ENCODE data around the gene HNRNPUL2.

The HNRNPUL2 gene

DNA sequence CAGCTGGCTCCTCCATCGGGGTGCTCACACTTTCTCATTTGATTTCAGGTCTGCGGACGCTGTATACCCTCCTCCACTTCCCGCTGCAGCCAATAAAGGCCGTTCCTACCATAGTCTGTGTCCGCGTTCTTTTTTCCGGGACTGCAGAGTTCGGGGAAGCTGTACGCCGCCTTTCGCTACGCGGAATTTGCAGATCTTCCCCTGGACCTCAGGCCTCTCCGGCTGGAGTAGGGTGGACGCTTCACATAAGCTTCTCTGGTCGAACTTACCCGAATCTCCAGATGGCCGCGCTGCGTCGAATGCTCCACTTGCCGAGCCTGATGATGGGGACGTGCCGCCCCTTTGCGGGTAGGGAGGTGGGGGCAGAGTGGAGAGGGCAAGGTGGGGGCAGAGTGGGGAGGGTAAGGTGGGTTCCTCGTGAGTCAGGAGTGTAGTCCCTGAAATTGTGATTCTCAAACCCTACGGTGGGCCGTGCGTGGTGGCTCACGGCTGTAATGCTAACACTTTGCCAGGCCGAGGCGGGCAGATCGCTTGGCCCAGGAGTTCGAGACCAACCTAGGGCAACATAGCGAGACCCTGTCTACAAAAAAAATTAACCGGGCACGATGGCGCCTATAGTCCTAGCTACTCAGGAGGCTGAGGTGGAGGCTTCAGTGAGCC lies 61.5 kb downstream of the HNRNPUL2 start:
- Histone ChIP-seq H3K27me3 (ENCODE audit: control insufficient read depth, insufficient read depth, low read length) (no peaks in the 10 kb centered on the region), H3K9ac (ENCODE audit: low read depth, low read length) (peak overlapping the region; percentile 98), H3K27ac (ENCODE audit: low read depth, low read length) (peak overlapping the region; percentile 97), H3K9me3 (ENCODE audit: control insufficient read depth, insufficient read depth, low read length) (no peaks in the 10 kb centered on the region), H3K4me3 (ENCODE audit: low read depth, low read length) (peak overlapping the region; percentile 73), H3K36me3 (ENCODE audit: control insufficient read depth, insufficient read depth, low read length) (peaks cover 30% of the 10 kb centered on the region), H3K4me1 (ENCODE audit: control insufficient read depth, insufficient read depth, low read length) (peaks cover 12% of the 10 kb centered on the region; the same call in 1 of the 2 replicates)

DNA sequence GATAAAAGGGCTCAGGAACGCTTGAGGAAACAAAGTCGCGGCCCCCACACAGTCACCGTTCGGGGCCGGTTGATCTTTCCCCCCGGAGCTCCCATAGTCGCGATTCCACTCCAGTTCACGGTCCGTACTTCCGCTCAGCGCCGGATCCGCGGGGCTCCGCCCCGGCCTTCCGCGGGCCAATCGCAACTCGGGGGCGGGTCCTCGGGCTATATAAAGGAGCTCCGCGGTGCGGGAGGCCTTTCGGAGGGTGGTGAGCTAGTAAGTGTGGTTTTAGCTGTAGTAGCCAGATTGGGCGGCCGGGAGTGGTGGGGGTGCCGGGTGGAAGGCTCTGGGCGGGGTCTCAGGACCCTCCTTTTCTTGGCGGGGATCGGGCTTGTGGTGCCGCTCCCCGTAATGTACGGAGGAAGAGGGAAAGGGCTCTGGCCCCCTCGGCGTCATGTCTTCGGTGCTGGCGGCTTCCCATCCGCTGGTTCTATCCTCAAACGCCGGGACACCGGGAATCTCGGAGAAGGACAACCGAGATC lies 62.1 kb downstream of the HNRNPUL2 start, which contains the start of the genes C11orf98 and CSKMT:
TSS of gene C11orf98 (minus strand) at position 136 of the 524 bp plus-strand sequence. CDS start at position 95, 41 bp downstream.
TSS of gene CSKMT (plus strand) at position 238 of the 524 bp plus-strand sequence. CDS start 568 bp downstream, outside the sequence.
- H3K9me3 ChIP-seq (ENCODE audit: control insufficient read depth, insufficient read depth, low read length), result no peaks in the 10 kb centered on the region
- peak within 1 kb of the TSS; percentile 73 for H3K4me3 ChIP-seq (ENCODE audit: low read depth, low read length)
- peak within 1 kb of the TSS; percentile 98 for H3K9ac ChIP-seq (ENCODE audit: low read depth, low read length)
- H3K4me1 ChIP-seq (ENCODE audit: control insufficient read depth, insufficient read depth, low read length), result peaks cover 12% of the 10 kb centered on the region; the same call in 1 of the 2 replicates
- no peaks in the 10 kb centered on the region for H3K27me3 ChIP-seq (ENCODE audit: control insufficient read depth, insufficient read depth, low read length)
- H3K27ac ChIP-seq (ENCODE audit: low read depth, low read length), result peak within 1 kb of the TSS; percentile 97
- peaks cover 30% of the 10 kb centered on the region for H3K36me3 ChIP-seq (ENCODE audit: control insufficient read depth, insufficient read depth, low read length)

DNA sequence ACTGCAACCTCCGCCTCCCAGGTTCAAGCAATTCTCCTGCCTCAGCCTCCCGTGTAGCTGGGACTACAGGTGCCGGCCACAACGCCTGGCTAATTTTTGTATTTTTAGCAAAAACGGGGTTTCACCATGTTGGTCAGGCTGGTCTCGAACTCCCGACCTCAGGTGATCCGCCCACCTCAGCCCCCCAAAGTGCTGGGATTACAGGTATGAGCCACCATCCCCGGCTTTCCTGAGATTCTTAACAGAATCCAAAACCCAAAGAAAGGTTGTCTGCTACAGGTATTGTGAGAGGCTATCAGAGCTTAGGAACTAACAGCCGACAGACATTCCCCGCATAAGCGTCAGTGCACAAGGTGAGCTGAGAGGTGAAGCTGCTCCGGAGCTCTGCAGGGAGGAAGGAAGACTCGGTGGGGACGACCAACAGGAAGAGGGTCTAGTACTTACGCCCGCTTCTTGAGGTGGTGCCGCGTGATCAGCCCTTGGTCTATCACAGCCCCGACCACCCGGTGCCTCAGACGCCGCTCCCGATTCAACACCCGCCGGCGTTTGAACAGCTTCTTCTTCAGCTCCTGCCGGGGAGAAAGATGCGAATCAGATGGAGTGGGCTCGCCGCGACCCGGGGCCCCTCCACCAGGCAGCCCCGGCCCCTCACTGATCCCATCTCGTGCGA lies 62.7 kb downstream of the HNRNPUL2 start:
- peaks cover 30% of the 10 kb centered on the region for H3K36me3 ChIP-seq (ENCODE audit: control insufficient read depth, insufficient read depth, low read length)
- peaks cover 12% of the 10 kb centered on the region; the same call in 1 of the 2 replicates for H3K4me1 ChIP-seq (ENCODE audit: control insufficient read depth, insufficient read depth, low read length)
- peak overlapping the region; percentile 89 for H3K9ac ChIP-seq (ENCODE audit: low read depth, low read length)
- peak overlapping the region; percentile 73 for H3K4me3 ChIP-seq (ENCODE audit: low read depth, low read length)
- peak overlapping the region; percentile 97 for H3K27ac ChIP-seq (ENCODE audit: low read depth, low read length)
- H3K27me3 ChIP-seq (ENCODE audit: control insufficient read depth, insufficient read depth, low read length), result no peaks in the 10 kb centered on the region
- H3K9me3 ChIP-seq (ENCODE audit: control insufficient read depth, insufficient read depth, low read length), result no peaks in the 10 kb centered on the region
